Stimulated activated CD4-positive, alpha-beta T cell treated with anti-CD3 and anti-CD28 coated beads, Interleukin-12 subunit alpha, Interleukin-12 subunit beta, amount 100 ng/mL, for 4 hours (primary cell): ENCODE measurements around the gene ILF2.
"Not testable (repeated sequence)": the region's sequence is repeated elsewhere in the genome, so short reads cannot be mapped to it uniquely, and the experiment has no call there.

ENCODE experiments used
- DNase-seq: peaks from one replicate; pipeline ENCODE4 v3.0.0-alpha.2; 2020

Gene ILF2

GRCh38 chr1:153670859-153671627 is at the start of gene ILF2:
TSS of gene ILF2 (minus strand) at chr1:153670993. CDS start at chr1:153670922, 71 bp downstream.
- peak; percentile 93 for DNase-seq

- no peak for DNase-seq
These were observed 46.5 kb upstream of the ILF2 start for GRCh38 chr1:153717330-153717729.

GRCh38 chr1:153716211-153716610 is 45.4 kb upstream of the ILF2 start:
- DNase-seq: not testable (repeated sequence)

- DNase-seq: no peak
These were observed 40.2 kb upstream of the ILF2 start for GRCh38 chr1:153711026-153711425.

GRCh38 chr1:153705484-153705883 is 34.7 kb upstream of the ILF2 start:
- DNase-seq: no peak

GRCh38 chr1:153699768-153700167 is 29.0 kb upstream of the ILF2 start:
- DNase-seq: no peak

GRCh38 chr1:153698923-153699714 is 28.3 kb upstream of the ILF2 start:
- no peak for DNase-seq

- no peak for DNase-seq
These were observed 27.5 kb upstream of the ILF2 start for GRCh38 chr1:153698020-153698922.

GRCh38 chr1:153697191-153698019 is 26.6 kb upstream of the ILF2 start:
- DNase-seq: no peak

- no peak for DNase-seq
These were observed 25.9 kb upstream of the ILF2 start for GRCh38 chr1:153696741-153697140.

- DNase-seq: no peak
These were observed 22.7 kb upstream of the ILF2 start for GRCh38 chr1:153693466-153693865.

- DNase-seq: no peak
These were observed 18.0 kb upstream of the ILF2 start for GRCh38 chr1:153688736-153689328.

GRCh38 chr1:153688276-153688675 is 17.5 kb upstream of the ILF2 start:
- DNase-seq: no peak

- no peak for DNase-seq
These were observed 16.7 kb upstream of the ILF2 start for GRCh38 chr1:153687346-153688125.

GRCh38 chr1:153685544-153686340 is 14.9 kb upstream of the ILF2 start:
- no peak for DNase-seq

GRCh38 chr1:153684892-153685291 is 14.1 kb upstream of the ILF2 start:
- no peak for DNase-seq

GRCh38 chr1:153683854-153684253 is 13.1 kb upstream of the ILF2 start:
- DNase-seq: no peak

GRCh38 chr1:153682730-153683129 is 11.9 kb upstream of the ILF2 start:
- no peak for DNase-seq

GRCh38 chr1:153680120-153680403 is 9.3 kb upstream of the ILF2 start:
- DNase-seq: no peak
